ENCODE data around the gene SLC5A4.

- no peak for TF ChIP-seq CTCF (IDR thresholded peaks at IDR 0.05)
- no peak for TF ChIP-seq POLR2AphosphoS5 (IDR thresholded peaks at IDR 0.05)
These were observed 14.7 kb downstream of the SLC5A4 start for GRCh38 chr22:32240461-32240860.
